Testis (tissue), 3 donors: Measurements from ENCODE around the gene CYP17A1. TPM values are rescaled to one million over a fixed set of nuclear protein-coding genes. Genes with fewer than 3 reads are reported as not detected.
A peak's percentile ranks its signal among the peaks of the same experiment; 100 is the strongest.

Experiments used
- DNase-seq: peaks from one replicate; pipeline ENCODE4 v3.0.0-alpha.2; 2019
- H3K27ac ChIP-seq, 2 donors: fragments of 200-600 bp; sonication (generic); one replicate each; pipeline ENCODE4 v1.5.1; 2019
- H3K27me3 ChIP-seq: fragments of 200-600 bp; sonication (generic); one replicate; pipeline ENCODE4 v1.5.1; 2019
- H3K36me3 ChIP-seq: fragments of 200-600 bp; sonication (generic); one replicate; pipeline ENCODE4 v1.5.1; 2017; ENCODE audit warnings: low read depth; ENCODE audit errors: missing control alignments
- H3K4me1 ChIP-seq: fragments of 200-600 bp; sonication (generic); one replicate; pipeline ENCODE4 v1.5.1; 2019
- H3K4me3 ChIP-seq, 2 donors: fragments of 200-600 bp; sonication (generic); one replicate each; pipeline ENCODE4 v1.5.1; 2017 to 2019
- H3K9me3 ChIP-seq: fragments of 200-600 bp; sonication (generic); one replicate; pipeline ENCODE4 v1.5.1; 2017
- POLR2A ChIP-seq: fragments of 450-650 bp; IDR thresholded peaks from one replicate; pipeline ENCODE4 v1.6.1; 2017; ENCODE audit warnings: antibody characterized with exemption, mild to moderate bottlenecking, moderate library complexity
- WGBS, 2 donors: methylation state at CpG; one replicate each; pipeline ENCODE4 v1.1.5; 2018; 5-methylcytosine and 5-hydroxymethylcytosine counted together
- intact Hi-C: fragments of 100-400 bp; cut with DNase I; formaldehyde crosslinking; loops from one replicate; pipeline ENCODE4 v1.15.1; 2023; ENCODE audit warnings: low total_unique reads
- polyA plus RNA-seq: library from polyadenylated mRNA; stranded (reverse); fragments of 350-450 nt; fragmentation: Illumina TruSeq; extraction: RNeasy Lipid Tissue Mini Kit (QIAGEN cat#74804); gene quantifications from one replicate; pipeline ENCODE4 v1.2.3, GENCODE V29; 2014; ENCODE audit warnings: low read depth, low replicate concordance; ENCODE audit not compliant: insufficient read depth
- total RNA-seq, 2 donors: library from RNA; depleted of rRNA; stranded (reverse); fragments of >200 nt; gene quantifications; one replicate each; pipeline ENCODE4 v1.2.3, GENCODE V29; 2016
- TF ChIP-seq, protein P1 (sequence below), 3 experiments: fragments of 450-650 bp in 2 of 3; fragments of 200-600 bp in 1 of 3; sonication (generic) in 1 of 3; IDR thresholded peaks; one replicate each; pipeline ENCODE4 v1.5.1; 2016 to 2019; ENCODE audit warnings: antibody characterized with exemption in 3 of 3, mild to moderate bottlenecking in 2 of 3, moderate library complexity in 1 of 3

CYP17A1 gene
- total and polyA plus RNA-seq, 3 donors from 2014 or later, result 12.1 to 146 (median 15.1) TPM

- Histone ChIP-seq H3K27ac (peak overlapping the region in 1 of 2 donors; percentile 15), H3K4me1 (peaks cover 40% of the 10 kb centered on the region), H3K27me3 (no peaks in the 10 kb centered on the region), H3K9me3 (no peaks in the 10 kb centered on the region), H3K4me3 (no peak overlapping the region), H3K36me3 (no peaks in the 10 kb centered on the region)
- no peak for DNase-seq
- 82 to 90% methylated on average over 7 to 9 of the region's 9 CpGs for WGBS, 2 donors
- intact Hi-C loops, result no loop called here
- TF ChIP-seq, protein P1, sequence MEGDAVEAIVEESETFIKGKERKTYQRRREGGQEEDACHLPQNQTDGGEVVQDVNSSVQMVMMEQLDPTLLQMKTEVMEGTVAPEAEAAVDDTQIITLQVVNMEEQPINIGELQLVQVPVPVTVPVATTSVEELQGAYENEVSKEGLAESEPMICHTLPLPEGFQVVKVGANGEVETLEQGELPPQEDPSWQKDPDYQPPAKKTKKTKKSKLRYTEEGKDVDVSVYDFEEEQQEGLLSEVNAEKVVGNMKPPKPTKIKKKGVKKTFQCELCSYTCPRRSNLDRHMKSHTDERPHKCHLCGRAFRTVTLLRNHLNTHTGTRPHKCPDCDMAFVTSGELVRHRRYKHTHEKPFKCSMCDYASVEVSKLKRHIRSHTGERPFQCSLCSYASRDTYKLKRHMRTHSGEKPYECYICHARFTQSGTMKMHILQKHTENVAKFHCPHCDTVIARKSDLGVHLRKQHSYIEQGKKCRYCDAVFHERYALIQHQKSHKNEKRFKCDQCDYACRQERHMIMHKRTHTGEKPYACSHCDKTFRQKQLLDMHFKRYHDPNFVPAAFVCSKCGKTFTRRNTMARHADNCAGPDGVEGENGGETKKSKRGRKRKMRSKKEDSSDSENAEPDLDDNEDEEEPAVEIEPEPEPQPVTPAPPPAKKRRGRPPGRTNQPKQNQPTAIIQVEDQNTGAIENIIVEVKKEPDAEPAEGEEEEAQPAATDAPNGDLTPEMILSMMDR (IDR thresholded peaks at IDR 0.05), result no peak
- no peak for TF ChIP-seq POLR2A
Measured at GRCh38 chr10:102812231-102812876, 24.9 kb downstream of the CYP17A1 start.

GRCh38 chr10:102811346-102811745, 25.9 kb downstream of the CYP17A1 start:
- no peaks in the 10 kb centered on the region for H3K36me3 ChIP-seq
- TF ChIP-seq, protein P1 (IDR thresholded peaks at IDR 0.05), result no peak
- TF ChIP-seq POLR2A, result no peak
- intact Hi-C loops, result no loop called here
- H3K4me1 ChIP-seq, result peaks cover 38% of the 10 kb centered on the region
- DNase-seq, result no peak
- H3K4me3 ChIP-seq, result no peak overlapping the region
- no peaks in the 10 kb centered on the region for H3K9me3 ChIP-seq
- WGBS, 2 donors, result 64 to 65% methylated on average over 3 of the region's 3 CpGs
- peak overlapping the region in 1 of 2 donors; percentile 15 for H3K27ac ChIP-seq
- no peaks in the 10 kb centered on the region for H3K27me3 ChIP-seq

DNA sequence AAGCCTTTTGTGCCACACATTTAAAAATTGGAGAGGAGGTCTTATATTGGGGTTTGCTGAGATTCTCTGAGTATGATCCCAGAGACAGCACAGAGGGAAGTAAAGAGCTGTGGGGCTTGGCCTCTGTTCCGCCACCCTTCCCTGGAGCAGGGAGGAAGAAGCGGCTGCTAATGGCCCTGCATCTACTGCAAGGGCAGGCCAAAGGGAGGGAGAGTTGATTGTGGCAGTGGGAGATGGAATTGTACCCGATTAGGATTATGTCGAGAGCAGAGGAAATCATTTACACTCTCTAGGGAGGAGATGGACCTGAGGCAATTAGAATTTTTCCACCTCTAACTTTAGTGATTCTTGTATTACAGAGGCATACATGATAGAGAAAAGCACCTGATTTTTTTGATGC, 28.8 kb downstream of the CYP17A1 start:
- peaks cover 14% of the 10 kb centered on the region for H3K4me1 ChIP-seq
- 62 to 70% methylated on average over 4 of the region's 4 CpGs for WGBS, 2 donors

DNA sequence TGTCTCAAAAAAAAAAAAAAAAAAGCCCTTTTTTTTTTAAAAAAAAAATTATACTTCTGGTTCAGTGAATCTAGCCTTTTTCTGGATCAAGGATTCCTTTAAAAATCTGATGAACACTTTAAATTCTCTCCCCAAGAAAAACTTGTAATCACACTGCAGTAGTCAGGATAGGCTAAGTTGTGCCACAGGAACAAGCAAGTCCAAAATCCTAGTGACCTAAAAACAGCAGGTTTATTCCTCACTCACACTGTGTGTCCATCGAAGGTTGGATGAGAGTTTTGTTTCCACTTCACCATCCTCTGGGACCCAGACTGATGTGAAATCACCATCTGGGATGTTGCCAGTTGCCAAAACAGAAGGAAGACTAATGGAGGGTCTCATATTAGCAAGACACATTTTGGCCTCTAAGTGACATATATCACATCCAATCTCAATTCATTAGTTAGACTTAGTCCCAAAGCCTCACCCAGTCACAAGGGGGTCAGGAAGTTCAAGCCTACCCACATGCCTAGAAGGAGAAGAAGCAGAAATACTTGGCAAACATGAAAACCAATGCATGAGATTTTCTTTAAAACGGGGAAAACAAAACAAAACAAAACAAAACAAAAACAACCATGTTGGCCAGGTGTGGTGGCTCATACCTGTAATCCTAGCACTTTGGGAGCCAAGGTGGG, 32.7 kb downstream of the CYP17A1 start:
- no peaks in the 10 kb centered on the region for H3K9me3 ChIP-seq
- no peaks in the 10 kb centered on the region for H3K27me3 ChIP-seq
- H3K36me3 ChIP-seq, result no peaks in the 10 kb centered on the region
- TF ChIP-seq, protein P1 (IDR thresholded peaks at IDR 0.05), result no peak
- no peak for TF ChIP-seq POLR2A
- no peak for DNase-seq
- peaks cover 44% of the 10 kb centered on the region for H3K4me1 ChIP-seq
- WGBS, 2 donors, result 80 to 86% methylated on average over 2 of the region's 2 CpGs
- H3K27ac ChIP-seq, result no peak overlapping the region
- intact Hi-C loops, result no loop called here
- no peak overlapping the region for H3K4me3 ChIP-seq

More for the DNA sequence above, 28.8 kb downstream of the CYP17A1 start:
- no peak for TF ChIP-seq POLR2A
- TF ChIP-seq, protein P1 (IDR thresholded peaks at IDR 0.05), result no peak
- H3K36me3 ChIP-seq, result no peaks in the 10 kb centered on the region
- H3K27me3 ChIP-seq, result no peaks in the 10 kb centered on the region
- H3K27ac ChIP-seq, result no peak overlapping the region
- no peak overlapping the region for H3K4me3 ChIP-seq
- no peaks in the 10 kb centered on the region for H3K9me3 ChIP-seq
- no peak for DNase-seq
- intact Hi-C loops, result no loop called here
